OCI-LY7 (cell line): Measurements from ENCODE around the gene PLPPR5. TPM values are rescaled to one million over a fixed set of nuclear protein-coding genes. Genes with fewer than 3 reads are reported as not detected.

Experiments used
- BruUV-seq: library from RNA; stranded (reverse); fragments of 400-500 nt; replicated peaks from 2 replicates; lab custom pipeline; 2021; lab: Mats Ljungman, UMichigan
- CTCF ChIA-PET: fragments of 300-600 bp; sonication (Branson Sonifier 250); formaldehyde crosslinking; loops from one replicate; lab custom pipeline; 2022; ENCODE audit warnings: antibody characterized with exemption; ENCODE audit not compliant: unreplicated experiment; lab: Charles Lee
- POLR2A ChIA-PET: fragments of 300-600 bp; sonication (Branson Sonifier 250); formaldehyde crosslinking; loops from one replicate; lab custom pipeline; 2022; ENCODE audit warnings: antibody characterized with exemption; lab: Charles Lee
- DNase-seq: peaks from one replicate; pipeline ENCODE4 v3.0.0-alpha.2; 2015; ENCODE audit warnings: low spot score
- H2AFZ ChIP-seq: fragments of 200-600 bp; sonication (generic), shearing (Covaris generic); 2 replicates; pipeline ENCODE4 v1.6.1; 2014; ENCODE audit warnings: mild to moderate bottlenecking, antibody characterized with exemption, low read length, moderate library complexity
- H3K27ac ChIP-seq: fragments of 200-600 bp; sonication (generic); 2 replicates; pipeline ENCODE4 v1.5.1; 2014; ENCODE audit warnings: mixed run types, low read depth, mild to moderate bottlenecking, moderate library complexity, low read length, inconsistent platforms; ENCODE audit not compliant: poor library complexity, severe bottlenecking
- H3K36me3 ChIP-seq: fragments of 200-600 bp; sonication (generic); 2 replicates; pipeline ENCODE4 v1.6.1; 2014; ENCODE audit warnings: mild to moderate bottlenecking, antibody characterized with exemption, low read length, moderate library complexity, mixed read lengths; ENCODE audit not compliant: insufficient read depth
- H3K4me1 ChIP-seq: fragments of 200-600 bp; sonication (generic); 2 replicates; pipeline ENCODE4 v1.5.1; 2014; ENCODE audit warnings: mild to moderate bottlenecking, low read length; ENCODE audit not compliant: insufficient read depth, poor library complexity, severe bottlenecking
- H3K4me2 ChIP-seq: fragments of 200-600 bp; sonication (generic); 2 replicates; pipeline ENCODE4 v1.6.1; 2014; ENCODE audit warnings: mild to moderate bottlenecking, low read length
- H3K4me3 ChIP-seq: fragments of 200-600 bp; sonication (generic); 2 replicates; pipeline ENCODE4 v1.5.1; 2014; ENCODE audit warnings: mild to moderate bottlenecking, low read depth, low read length; ENCODE audit not compliant: poor library complexity, severe bottlenecking
- H3K79me2 ChIP-seq: fragments of 200-600 bp; sonication (generic); 2 replicates; pipeline ENCODE4 v1.6.1; 2016; ENCODE audit warnings: low read depth, mild to moderate bottlenecking, low read length, moderate library complexity, mixed read lengths; ENCODE audit not compliant: insufficient read depth
- H3K9me2 ChIP-seq: fragments of 200-600 bp; sonication (generic); 2 replicates; pipeline ENCODE4 v1.6.1; 2016; ENCODE audit warnings: mild to moderate bottlenecking, low read length, mixed read lengths; ENCODE audit not compliant: insufficient read depth
- H3K9me3 ChIP-seq: fragments of 200-600 bp; sonication (generic); 2 replicates; pipeline ENCODE4 v1.6.1; 2014; ENCODE audit warnings: mild to moderate bottlenecking, mixed run types, low read length, mixed read lengths
- H4K20me1 ChIP-seq: fragments of 200-600 bp; sonication (generic); 2 replicates; pipeline ENCODE4 v1.6.1; 2014; ENCODE audit warnings: mild to moderate bottlenecking, antibody characterized with exemption, low read length, moderate library complexity, mixed read lengths; ENCODE audit not compliant: insufficient read depth
- CTCF ChIP-seq: fragments of 200-600 bp; sonication (generic); conservative IDR thresholded peaks from 2 replicates; pipeline ENCODE4 v1.5.1; 2014; ENCODE audit warnings: mild to moderate bottlenecking, antibody characterized with exemption, low read length, moderate library complexity, mixed read lengths
- EZH2phosphoT487 ChIP-seq: fragments of 200-600 bp; sonication (generic); IDR thresholded peaks from 2 replicates; pipeline ENCODE4 v1.6.1; 2018; ENCODE audit warnings: low read depth, borderline replicate concordance, mild to moderate bottlenecking, mixed run types, antibody characterized with exemption, low read length, moderate library complexity, mixed read lengths
- intact Hi-C: fragments of 100-400 bp; cut with micrococcal nuclease; formaldehyde crosslinking; loops from one replicate; pipeline ENCODE4 v1.10.0; 2022; ENCODE audit not compliant: unreplicated experiment
- total RNA-seq, 2 experiments: library from RNA; depleted of rRNA in 1 of 2; stranded (reverse); fragments of >200 nt in 1 of 2; shearing (Covaris generic) in 1 of 2; gene quantifications; 2 replicates each; pipeline ENCODE4 v1.2.3, GENCODE V29; 2014 to 2022

PLPPR5 gene
- total RNA-seq, 2 experiments from 2014 or later = not detected

DNA sequence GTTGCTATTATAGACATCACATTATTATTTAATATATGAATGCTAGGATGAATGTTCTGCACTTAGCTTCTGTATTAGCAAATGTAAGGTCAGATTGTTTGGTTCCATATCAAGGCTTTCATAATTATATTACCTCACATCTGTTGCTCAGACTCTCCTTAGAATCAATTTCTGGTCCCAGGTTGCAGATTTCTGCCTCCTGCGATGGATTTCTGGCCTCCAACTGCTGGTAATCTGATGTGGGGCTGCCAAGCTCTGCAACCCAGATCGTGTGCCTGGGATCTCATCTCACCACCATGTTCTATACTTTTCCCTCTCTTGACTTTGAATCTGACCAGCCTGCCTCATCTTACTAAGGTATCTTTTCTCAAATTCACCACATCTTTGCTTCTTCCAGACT lies 25.2 kb downstream of the PLPPR5 start:
- CTCF ChIA-PET = no interaction called here
- POLR2A ChIA-PET = interaction anchor here (0.7 kb wide), 1 partner anchor 216 kb away, joined by 3 read pairs; no protein-coding TSS in a partner anchor
- no peaks in the 10 kb centered on the region for H3K36me3 ChIP-seq
- TF ChIP-seq EZH2phosphoT487 (no peak), CTCF (no peak)
- H3K9me2 ChIP-seq = no peaks in the 10 kb centered on the region
- no peaks in the 10 kb centered on the region for H3K79me2 ChIP-seq
- no peaks in the 10 kb centered on the region for H3K4me1 ChIP-seq
- H3K4me3 ChIP-seq = no peak overlapping the region
- no peak overlapping the region for H3K4me2 ChIP-seq
- H4K20me1 ChIP-seq = no peaks in the 10 kb centered on the region
- no peak overlapping the region for H2AFZ ChIP-seq
- no peaks in the 10 kb centered on the region for H3K9me3 ChIP-seq
- intact Hi-C loops = loop anchor here (10.0 kb wide), 1 partner anchor 55 kb away; no protein-coding TSS in a partner anchor
- no peak for DNase-seq
- no peak overlapping the region for H3K27ac ChIP-seq
- BruUV-seq = no TSS peak

DNA sequence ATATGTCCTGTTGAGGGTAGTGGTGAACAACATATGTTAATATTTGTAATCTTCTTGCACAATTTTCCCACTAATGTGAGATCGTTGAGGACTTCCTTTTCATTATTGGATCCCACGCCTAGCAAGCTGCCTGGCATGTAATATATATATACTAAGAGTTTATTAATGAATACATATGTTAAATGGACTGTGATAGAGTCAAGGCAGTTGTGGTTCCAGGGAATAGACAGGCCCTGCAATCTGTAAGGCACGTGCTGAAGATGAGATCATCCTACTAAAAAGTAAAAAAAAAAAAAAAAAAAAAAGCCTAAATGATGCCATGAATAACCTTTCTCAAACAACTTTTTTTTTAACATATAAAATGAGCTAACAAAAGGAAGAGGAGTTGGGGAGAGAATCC lies 28.9 kb downstream of the PLPPR5 start:
- no peak overlapping the region for H3K4me2 ChIP-seq
- no peaks in the 10 kb centered on the region for H3K9me2 ChIP-seq
- H3K27ac ChIP-seq = no peak overlapping the region
- no peaks in the 10 kb centered on the region for H3K4me1 ChIP-seq
- DNase-seq = no peak
- H2AFZ ChIP-seq = no peak overlapping the region
- no peak for TF ChIP-seq EZH2phosphoT487
- TF ChIP-seq CTCF = no peak
- H4K20me1 ChIP-seq = no peaks in the 10 kb centered on the region
- no TSS peak for BruUV-seq
- no peaks in the 10 kb centered on the region for H3K9me3 ChIP-seq
- ChIA-PET CTCF (no interaction called here), POLR2A (interaction anchor here (0.6 kb wide), 2 partner anchors 9 to 453 kb away, joined by 6 to 12 read pairs; no protein-coding TSS in a partner anchor)
- intact Hi-C loops = loop anchor here (10.0 kb wide), 1 partner anchor 59 kb away; no protein-coding TSS in a partner anchor
- H3K79me2 ChIP-seq = no peaks in the 10 kb centered on the region
- H3K36me3 ChIP-seq = no peaks in the 10 kb centered on the region
- H3K4me3 ChIP-seq = no peak overlapping the region

DNA sequence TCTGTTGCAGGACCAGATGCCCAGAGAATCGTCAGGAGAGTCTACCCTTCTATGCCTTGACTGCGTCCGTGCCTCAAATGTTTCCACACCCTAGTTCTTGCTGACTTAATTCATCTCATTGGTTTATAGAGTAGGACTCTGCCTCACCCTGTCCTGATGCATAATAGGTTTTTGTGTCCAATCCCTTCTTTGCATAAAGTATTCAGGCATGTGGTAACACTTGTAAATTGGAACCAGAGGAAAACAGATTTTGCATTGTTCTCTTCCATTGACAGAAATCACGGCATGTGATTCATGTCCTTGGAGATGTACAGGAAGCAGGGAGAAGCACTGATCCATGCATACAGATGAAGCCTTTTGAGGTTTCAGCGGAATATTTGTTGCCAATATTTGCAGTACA lies 29.5 kb downstream of the PLPPR5 start:
- Histone ChIP-seq H3K4me2 (no peak overlapping the region), H3K9me2 (no peaks in the 10 kb centered on the region), H3K36me3 (no peaks in the 10 kb centered on the region), H3K9me3 (no peaks in the 10 kb centered on the region), H3K79me2 (no peaks in the 10 kb centered on the region), H3K4me1 (no peaks in the 10 kb centered on the region), H4K20me1 (no peaks in the 10 kb centered on the region), H3K4me3 (no peak overlapping the region), H2AFZ (no peak overlapping the region), H3K27ac (no peak overlapping the region)
- POLR2A ChIA-PET = no interaction called here
- no peak for TF ChIP-seq EZH2phosphoT487
- TF ChIP-seq CTCF = no peak
- intact Hi-C loops = loop anchor here (10.0 kb wide), 1 partner anchor 60 kb away; no protein-coding TSS in a partner anchor
- no peak for DNase-seq
- no TSS peak for BruUV-seq
- CTCF ChIA-PET = no interaction called here
